Endothelial cell of umbilical vein (primary cell): Measurements from ENCODE around the gene APOBEC3C. TPM values are rescaled to one million over a fixed set of nuclear protein-coding genes. Genes with fewer than 3 reads are reported as not detected.

Experiments used
- BruUV-seq: library from RNA; stranded (reverse); fragments of 400-500 nt; replicated peaks from 2 replicates; lab custom pipeline; 2021; lab: Mats Ljungman, UMichigan
- CTCF ChIA-PET: fragments of 300-600, 350-600 bp; sonication (Branson Sonifier 250); formaldehyde crosslinking; loops from one replicate; lab custom pipeline; 2021; ENCODE audit warnings: antibody characterized with exemption, inconsistent platforms; lab: Charles Lee
- POLR2A ChIA-PET: fragments of 300-600, 350-600 bp; sonication (Branson Sonifier 250); formaldehyde crosslinking; loops from one replicate; lab custom pipeline; 2021; ENCODE audit warnings: antibody characterized with exemption, inconsistent platforms; lab: Charles Lee
- DNase-seq: peaks from one replicate; pipeline ENCODE4 v3.0.0-alpha.2; 2011; ENCODE audit warnings: low read depth, low spot score
- FAIRE-seq: peaks from 2 replicates; lab custom pipeline; 2011; peaks lifted over from hg19 to GRCh38; lab: Jason Lieb, UNC
- H2AFZ ChIP-seq: 2 replicates; pipeline ENCODE4 v1.6.0; 2012; ENCODE audit warnings: low read depth, low read length, control low read depth, inconsistent platforms
- H3K27ac ChIP-seq: 2 replicates; pipeline ENCODE4 v1.5.1; 2011; ENCODE audit warnings: low read depth, mild to moderate bottlenecking, control low read depth, low read length, moderate library complexity; ENCODE audit not compliant: insufficient read depth
- H3K27me3 ChIP-seq, 2 experiments: 2 replicates each; pipeline versions ENCODE4 v1.6.0 to v1.6.1; 2011; ENCODE audit warnings: low read length in 2 of 2, mixed read lengths in 1 of 2; ENCODE audit not compliant: control insufficient read depth in 2 of 2, insufficient read depth in 2 of 2
- H3K36me3 ChIP-seq, 2 experiments: 2 replicates in 1 of 2; 3 replicates in 1 of 2; pipeline ENCODE4 v1.5.1; 2011; ENCODE audit warnings: low read length in 2 of 2, mild to moderate bottlenecking in 1 of 2, moderate library complexity in 1 of 2; ENCODE audit not compliant: control insufficient read depth in 2 of 2, insufficient read depth in 2 of 2; ENCODE audit errors: extremely low read depth in 1 of 2
- H3K4me1 ChIP-seq: 3 replicates; pipeline ENCODE4 v1.5.1; 2011; ENCODE audit warnings: mild to moderate bottlenecking, low read length; ENCODE audit not compliant: control insufficient read depth, insufficient read depth; ENCODE audit errors: extremely low read depth
- H3K4me2 ChIP-seq: 2 replicates; pipeline ENCODE4 v1.6.1; 2011; ENCODE audit warnings: low read length, control low read depth, mixed read lengths; ENCODE audit not compliant: insufficient read depth
- H3K4me3 ChIP-seq, 3 experiments: fragments of 200-600 bp in 1 of 3; sonication (generic), shearing (Covaris generic) in 1 of 3; replicated peaks in 1 of 3; 2 replicates each; pipeline ENCODE4 v1.5.1; 2011 to 2016; ENCODE audit warnings: control low read depth in 3 of 3, low read length in 3 of 3, mild to moderate bottlenecking in 2 of 3, inconsistent platforms in 1 of 3, low read depth in 1 of 3, moderate library complexity in 1 of 3; ENCODE audit not compliant: insufficient read depth in 1 of 3
- H3K79me2 ChIP-seq: 2 replicates; pipeline ENCODE4 v1.6.0; 2012; ENCODE audit warnings: low read length, inconsistent platforms; ENCODE audit not compliant: control insufficient read depth, insufficient read depth
- H3K9ac ChIP-seq: replicated peaks from 2 replicates; pipeline ENCODE3; 2011; ENCODE audit warnings: low read length, control low read depth; ENCODE audit not compliant: insufficient read depth; ENCODE audit errors: extremely low read depth
- H3K9me1 ChIP-seq: replicated peaks from 3 replicates; pipeline ENCODE4 v1.6.0; 2011; ENCODE audit warnings: mild to moderate bottlenecking, low read length; ENCODE audit not compliant: control insufficient read depth, insufficient read depth; ENCODE audit errors: extremely low read depth
- H3K9me3 ChIP-seq: replicated peaks from 2 replicates; pipeline ENCODE4 v1.5.1; 2012; ENCODE audit warnings: low read length, inconsistent platforms; ENCODE audit not compliant: control insufficient read depth, insufficient read depth
- H4K20me1 ChIP-seq: replicated peaks from 2 replicates; pipeline ENCODE3; 2011; ENCODE audit warnings: mild to moderate bottlenecking, low read length; ENCODE audit not compliant: control insufficient read depth, insufficient read depth; ENCODE audit errors: extremely low read depth
- CTCF ChIP-seq, 2 donors: IDR thresholded peaks; 1 replicate in 1 of 2; 2 replicates in 1 of 2; pipeline ENCODE4 v1.5.1; 2011; ENCODE audit warnings: low read length in 2 of 2, mild to moderate bottlenecking in 2 of 2, moderate library complexity in 2 of 2, control low read depth in 1 of 2, inconsistent platforms in 1 of 2, low read depth in 1 of 2; ENCODE audit not compliant: insufficient read depth in 1 of 2; ENCODE audit errors: extremely low read depth in 1 of 2
- EZH2 ChIP-seq: IDR thresholded peaks from 2 replicates; pipeline ENCODE4 v1.6.1; 2012; ENCODE audit warnings: borderline replicate concordance, low read depth, mild to moderate bottlenecking, moderate library complexity, low read length, inconsistent platforms; ENCODE audit not compliant: severe bottlenecking
- FOS ChIP-seq: IDR thresholded peaks from 2 replicates; pipeline ENCODE4 v1.6.1; 2011; ENCODE audit warnings: mild to moderate bottlenecking, low read length, moderate library complexity, borderline replicate concordance; ENCODE audit not compliant: insufficient read depth
- GATA2 ChIP-seq: IDR thresholded peaks from 2 replicates; pipeline ENCODE4 v1.7.0; 2011; ENCODE audit warnings: low read depth, mild to moderate bottlenecking, moderate library complexity, mixed read lengths, low read length; ENCODE audit not compliant: insufficient read length, insufficient read depth
- JUN ChIP-seq: IDR thresholded peaks from 2 replicates; pipeline ENCODE4 v1.6.1; 2011; ENCODE audit warnings: borderline replicate concordance, low read depth; ENCODE audit not compliant: insufficient read length, insufficient read depth
- MYC ChIP-seq: IDR thresholded peaks from one replicate; pipeline ENCODE4 v1.6.1; 2011; ENCODE audit warnings: mild to moderate bottlenecking, low read depth, low read length
- POLR2A ChIP-seq: IDR thresholded peaks from 2 replicates; pipeline ENCODE4 v1.6.1; 2012; ENCODE audit warnings: low read depth, mild to moderate bottlenecking, control low read depth, low read length
- POLR2AphosphoS5 ChIP-seq: IDR thresholded peaks from 2 replicates; pipeline ENCODE4 v1.6.1; 2012; ENCODE audit warnings: low read depth, mild to moderate bottlenecking, control low read depth, low read length, moderate library complexity; ENCODE audit not compliant: insufficient read depth
- dilution Hi-C: fragments of 300-500 bp; cut with MboI; formaldehyde crosslinking; loops from one replicate; pipeline ENCODE4 v1.15.0; 2019; ENCODE audit warnings: low sequenced_read_pairs; ENCODE audit not compliant: extremely low pct_ligation_motif_present
- intact Hi-C: fragments of 100-400 bp; cut with micrococcal nuclease; formaldehyde crosslinking; loops from one replicate; pipeline ENCODE4 v1.10.0; 2022
- polyA plus RNA-seq, 4 experiments: library from polyadenylated mRNA; depleted of rRNA in 3 of 4; stranded (reverse) in 3 of 4; unstranded in 1 of 4; fragments of >200 nt; gene quantifications; 2 replicates each; pipeline versions ENCODE4 v1.2.1 to v1.2.3, GENCODE V29; 2011 to 2012; ENCODE audit warnings: missing spikeins in 1 of 4
- total RNA-seq: library from RNA; stranded (reverse); gene quantifications from 2 replicates; pipeline ENCODE4 v1.2.3, GENCODE V29; 2021
- TF ChIP-seq, protein P1 (sequence below): IDR thresholded peaks from 2 replicates; pipeline ENCODE4 v1.6.1; 2011; ENCODE audit not compliant: insufficient read depth, insufficient read length

APOBEC3C gene
- total and polyA plus RNA-seq, 2 donors (not counting 3 experiments of a cell fraction or from before 2014, with no cell fraction given), result 7.6 to 10.6 TPM

- dilution Hi-C loops, result no loop called here
- no peak overlapping the region for H3K4me2 ChIP-seq
- no peaks in the 10 kb centered on the region for H3K9me3 ChIP-seq
- intact Hi-C loops, result no loop called here
- DNase-seq (no peak), FAIRE-seq (no peak)
- H3K4me1 ChIP-seq, result no peaks in the 10 kb centered on the region
- H4K20me1 ChIP-seq, result no peaks in the 10 kb centered on the region
- H3K9ac ChIP-seq, result no peak overlapping the region
- no peak for TF ChIP-seq POLR2A
- no peak for TF ChIP-seq POLR2AphosphoS5
- no peak for TF ChIP-seq FOS
- TF ChIP-seq, protein P1, sequence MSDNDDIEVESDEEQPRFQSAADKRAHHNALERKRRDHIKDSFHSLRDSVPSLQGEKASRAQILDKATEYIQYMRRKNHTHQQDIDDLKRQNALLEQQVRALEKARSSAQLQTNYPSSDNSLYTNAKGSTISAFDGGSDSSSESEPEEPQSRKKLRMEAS, result no peak
- no peak for TF ChIP-seq MYC
- TF ChIP-seq EZH2, result no peak
- TF ChIP-seq JUN, result no peak
- TF ChIP-seq CTCF (IDR thresholded peaks at IDR 0.05; ENCODE audit: extremely low read depth in 1 of 2, insufficient read depth in 1 of 2, low read depth in 1 of 2, low read length in 2 of 2), result no peak
- TF ChIP-seq GATA2, result no peak
- no peak overlapping the region for H3K4me3 ChIP-seq
- ChIA-PET CTCF (interaction anchor here (1.0 to 1.6 kb wide), 2 partner anchors 15 to 229 kb away, joined by 4 to 5 read pairs; partner anchors contain the start of gene APOBEC3B), POLR2A (no interaction called here)
- peaks cover 0 to 6% of the 10 kb centered on the region in 2 experiments for H3K27me3 ChIP-seq
- no TSS peak for BruUV-seq
- no peaks in the 10 kb centered on the region for H3K79me2 ChIP-seq
- H2AFZ ChIP-seq, result no peak overlapping the region
- H3K27ac ChIP-seq, result no peak overlapping the region
- H3K9me1 ChIP-seq, result no peaks in the 10 kb centered on the region
- H3K36me3 ChIP-seq, result no peaks in the 10 kb centered on the region
These were observed 16.5 kb upstream of the APOBEC3C start for GRCh38 chr22:38997518-38997917.
